Stomach (tissue), 4 donors: Measurements from ENCODE around the gene FSTL5.

ENCODE experiments used
- CTCF ChIP-seq, 7 experiments: fragments of 450-650 bp in 4 of 7; fragments of 200-600 bp in 3 of 7; sonication (generic) in 3 of 7; IDR thresholded peaks; one replicate each; pipeline ENCODE4 v1.5.1; 2016 to 2019; ENCODE audit warnings: antibody characterized with exemption in 7 of 7, control low read depth in 2 of 7, mild to moderate bottlenecking in 1 of 7
- EP300 ChIP-seq: sonication (generic); formaldehyde crosslinking; IDR thresholded peaks from one replicate; pipeline ENCODE4 v1.6.1; 2017; ENCODE audit warnings: antibody characterized with exemption
- POLR2A ChIP-seq, 4 donors: fragments of 450-650 bp; IDR thresholded peaks; one replicate each; pipeline ENCODE4 v1.6.1; 2016; ENCODE audit warnings: antibody characterized with exemption in 4 of 4, control low read depth in 2 of 4, mild to moderate bottlenecking in 1 of 4, moderate library complexity in 1 of 4
- POLR2AphosphoS5 ChIP-seq, 3 donors: sonication (generic); formaldehyde crosslinking; IDR thresholded peaks; one replicate each; pipeline ENCODE4 v1.6.1; 2016; ENCODE audit warnings: antibody characterized with exemption in 3 of 3

- TF ChIP-seq POLR2A (IDR thresholded peaks at IDR 0.05) (no peak), CTCF (IDR thresholded peaks at IDR 0.05) (no peak), POLR2AphosphoS5 (IDR thresholded peaks at IDR 0.05) (no peak), EP300 (no peak)
Measured at GRCh38 chr4:161827013-161827412, 336.8 kb downstream of the FSTL5 start.
